Neural crest cell (in vitro differentiated cells): ENCODE results near the gene ADD3. TPM values are rescaled to one million over a fixed set of nuclear protein-coding genes. Genes with fewer than 3 reads are reported as not detected.
"Not testable (repeated sequence)": the region's sequence is repeated elsewhere in the genome, so short reads cannot be mapped to it uniquely, and the experiment has no call there.

ENCODE experiments used
- DNase-seq: peaks from one replicate; pipeline ENCODE4 v3.0.0; 2021; ENCODE audit warnings: low read depth, mixed read lengths, low spot score
- H3K27ac Mint-ChIP-seq: one replicate; pipeline ENCODE4 v1.8.0; 2021; ENCODE audit warnings: mild to moderate bottlenecking, mixed read lengths; ENCODE audit not compliant: unreplicated experiment
- H3K27me3 Mint-ChIP-seq: 2 replicates; pipeline ENCODE4 v1.8.0; 2021; ENCODE audit warnings: low read depth, mild to moderate bottlenecking, mixed read lengths
- H3K36me3 Mint-ChIP-seq: 2 replicates; pipeline ENCODE4 v1.8.0; 2021; ENCODE audit warnings: low read depth, mild to moderate bottlenecking, mixed read lengths
- H3K4me1 Mint-ChIP-seq: 2 replicates; pipeline ENCODE4 v1.8.0; 2021; ENCODE audit warnings: mixed read lengths
- H3K4me3 Mint-ChIP-seq: one replicate; pipeline ENCODE4 v1.8.0; 2021; ENCODE audit warnings: mild to moderate bottlenecking, mixed read lengths
- H3K9me3 Mint-ChIP-seq: 2 replicates; pipeline ENCODE4 v1.8.0; 2021; ENCODE audit warnings: mixed read lengths
- CTCF ChIP-seq: fragments of 200-600 bp; sonication (generic); conservative IDR thresholded peaks from 2 replicates; pipeline ENCODE4 v1.5.0; 2021; ENCODE audit warnings: antibody characterized with exemption, mild to moderate bottlenecking
- total RNA-seq: library from RNA; stranded (reverse); gene quantifications from 2 replicates; pipeline ENCODE4 v1.2.1, GENCODE V29; 2021

Gene ADD3
- total RNA-seq, 1 donor from 2014 or later = 50.2 TPM

DNA sequence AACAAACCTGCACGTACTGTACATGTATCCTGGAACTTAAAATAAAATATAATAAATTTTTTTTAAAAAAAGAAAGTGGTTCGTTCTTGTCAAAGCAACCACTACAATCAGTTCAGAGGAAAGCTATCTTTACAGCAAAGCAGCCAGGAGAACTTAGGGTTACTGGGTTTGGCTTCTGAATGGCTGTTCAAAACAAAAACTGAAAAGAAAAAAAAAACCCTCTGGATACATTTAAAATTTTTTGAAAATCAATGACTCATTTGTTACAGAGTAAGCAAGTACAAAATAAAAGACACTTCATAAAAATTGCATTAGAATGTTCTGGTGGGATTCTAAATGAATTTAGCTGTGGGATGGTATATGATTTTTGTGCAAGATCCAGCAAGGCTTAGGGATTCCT, 28.6 kb upstream of the ADD3 start:
- no peak for DNase-seq
- TF ChIP-seq CTCF = no peak
- no peaks in the 10 kb centered on the region for H3K36me3 Mint-ChIP-seq
- H3K4me3 Mint-ChIP-seq = no peak overlapping the region
- no peaks in the 10 kb centered on the region for H3K27me3 Mint-ChIP-seq
- no peak overlapping the region for H3K27ac Mint-ChIP-seq
- H3K9me3 Mint-ChIP-seq = no peaks in the 10 kb centered on the region
- peaks cover 32% of the 10 kb centered on the region for H3K4me1 Mint-ChIP-seq

DNA sequence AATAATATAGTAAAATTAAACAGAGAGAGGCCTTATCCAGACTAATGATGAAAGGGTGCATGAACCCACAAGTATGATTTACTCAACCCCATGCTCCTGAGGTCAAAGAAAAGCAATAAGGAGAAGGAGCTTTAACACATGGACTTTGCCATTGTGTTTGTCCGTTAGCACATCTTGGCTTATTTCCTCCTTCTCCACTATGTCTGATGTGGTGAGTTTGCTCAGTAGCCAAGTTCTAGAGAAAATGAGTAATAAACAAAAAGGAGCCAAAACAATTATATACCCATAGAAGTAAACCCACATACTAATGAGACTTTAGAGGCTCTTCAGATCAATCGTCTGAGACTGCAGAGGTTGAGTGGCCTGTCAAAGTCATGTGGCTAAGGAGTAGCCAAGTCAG, 26.1 kb upstream of the ADD3 start:
- TF ChIP-seq CTCF = no peak
- no peak overlapping the region for H3K27ac Mint-ChIP-seq
- H3K9me3 Mint-ChIP-seq = peaks cover 5% of the 10 kb centered on the region
- DNase-seq = no peak
- H3K4me3 Mint-ChIP-seq = no peak overlapping the region
- H3K36me3 Mint-ChIP-seq = no peaks in the 10 kb centered on the region
- H3K27me3 Mint-ChIP-seq = no peaks in the 10 kb centered on the region
- H3K4me1 Mint-ChIP-seq = peaks cover 22% of the 10 kb centered on the region

DNA sequence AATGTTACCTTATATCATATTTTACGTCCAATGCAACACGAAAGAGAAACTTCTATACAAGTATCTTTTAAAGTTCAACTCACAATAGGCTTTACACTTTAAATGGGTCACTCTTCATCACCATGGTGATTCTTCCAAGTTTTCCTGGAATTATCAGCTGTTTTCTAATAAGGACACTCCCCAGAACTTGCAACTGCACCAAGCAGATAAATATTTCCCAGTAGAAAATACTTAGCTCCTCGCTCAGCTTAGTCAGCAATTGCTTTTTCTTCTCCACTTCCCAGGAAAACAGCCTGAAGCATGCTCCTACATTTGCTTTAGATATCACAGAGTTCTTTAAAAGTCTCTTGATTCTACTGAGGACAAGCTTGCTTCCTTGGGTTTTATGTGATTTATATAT, 25.7 kb upstream of the ADD3 start:
- Mint-ChIP-seq H3K4me3 (no peak overlapping the region), H3K27ac (no peak overlapping the region), H3K9me3 (peaks cover 5% of the 10 kb centered on the region), H3K4me1 (peaks cover 17% of the 10 kb centered on the region), H3K36me3 (no peaks in the 10 kb centered on the region), H3K27me3 (no peaks in the 10 kb centered on the region)
- no peak for DNase-seq
- TF ChIP-seq CTCF = no peak

DNA sequence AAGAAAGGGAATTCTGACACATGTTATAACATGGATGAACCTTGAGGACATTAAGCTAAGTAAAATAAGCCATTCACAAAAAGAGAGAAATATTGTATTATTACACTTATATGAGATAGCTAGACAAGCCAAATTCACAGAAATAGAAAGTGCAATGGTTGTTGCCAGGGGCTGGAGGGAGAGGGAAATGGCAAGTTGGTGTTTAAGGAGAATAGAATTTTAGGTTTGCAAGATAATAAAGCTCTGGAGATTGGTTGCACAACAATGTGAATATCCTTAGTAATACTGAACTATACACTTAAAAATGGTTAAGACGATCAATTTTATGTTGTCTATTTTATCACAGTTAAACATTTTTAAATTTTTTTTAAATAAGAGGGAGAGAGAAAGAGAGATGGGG, 25.0 kb upstream of the ADD3 start:
- Mint-ChIP-seq H3K9me3 (peaks cover 5% of the 10 kb centered on the region), H3K36me3 (no peaks in the 10 kb centered on the region)

GRCh38 chr10:109984013-109984412, 23.8 kb upstream of the ADD3 start:
- Mint-ChIP-seq H3K4me3 (no peak overlapping the region), H3K4me1 (peaks cover 7% of the 10 kb centered on the region), H3K27ac (no peak overlapping the region), H3K36me3 (no peaks in the 10 kb centered on the region), H3K27me3 (no peaks in the 10 kb centered on the region), H3K9me3 (peaks cover 5% of the 10 kb centered on the region)
- no peak for TF ChIP-seq CTCF
- DNase-seq = no peak

More for the DNA sequence above, 25.0 kb upstream of the ADD3 start:
- peaks cover 11% of the 10 kb centered on the region for H3K4me1 Mint-ChIP-seq
- no peak for TF ChIP-seq CTCF
- H3K27me3 Mint-ChIP-seq = no peaks in the 10 kb centered on the region
- no peak overlapping the region for H3K4me3 Mint-ChIP-seq
- no peak for DNase-seq
- no peak overlapping the region for H3K27ac Mint-ChIP-seq

DNA sequence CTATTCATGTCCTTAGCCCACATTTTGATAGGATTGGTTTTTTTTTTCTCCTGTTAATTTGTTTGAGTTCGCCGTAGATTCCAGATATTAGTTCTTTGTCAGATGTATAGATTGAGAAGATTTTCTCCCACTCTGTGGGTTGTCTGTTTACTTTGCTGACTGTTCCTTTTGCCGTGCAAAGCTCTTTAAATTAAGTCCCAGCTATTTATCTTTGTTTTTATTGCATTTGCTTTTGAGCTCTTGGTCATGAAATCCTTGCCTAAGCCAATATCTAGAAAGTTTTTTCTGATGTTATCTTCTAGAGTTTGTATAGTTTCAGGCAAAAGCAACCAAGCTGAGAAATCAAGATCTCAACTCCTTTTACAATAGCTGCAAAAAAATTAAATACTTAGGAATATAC, 22.0 kb upstream of the ADD3 start:
- not testable (repeated sequence) for H3K4me3 Mint-ChIP-seq, H3K27ac Mint-ChIP-seq, H3K27me3 Mint-ChIP-seq, H3K4me1 Mint-ChIP-seq, DNase-seq, H3K36me3 Mint-ChIP-seq, H3K9me3 Mint-ChIP-seq
